GM12892 (cell line): ENCODE data around the gene ELP4.

Experiments
- POLR2A ChIP-seq: IDR thresholded peaks from 2 replicates; pipeline ENCODE4 v1.6.1; 2011; ENCODE audit warnings: low read depth, low read length, control low read depth
- POLR2AphosphoS5 ChIP-seq: IDR thresholded peaks from 2 replicates; pipeline ENCODE4 v1.6.1; 2011; ENCODE audit warnings: low read depth, low read length, control low read depth
- TAF1 ChIP-seq: IDR thresholded peaks from 2 replicates; pipeline ENCODE4 v1.6.1; 2011; ENCODE audit warnings: low read depth, mild to moderate bottlenecking, control low read depth, low read length, borderline replicate concordance

DNA sequence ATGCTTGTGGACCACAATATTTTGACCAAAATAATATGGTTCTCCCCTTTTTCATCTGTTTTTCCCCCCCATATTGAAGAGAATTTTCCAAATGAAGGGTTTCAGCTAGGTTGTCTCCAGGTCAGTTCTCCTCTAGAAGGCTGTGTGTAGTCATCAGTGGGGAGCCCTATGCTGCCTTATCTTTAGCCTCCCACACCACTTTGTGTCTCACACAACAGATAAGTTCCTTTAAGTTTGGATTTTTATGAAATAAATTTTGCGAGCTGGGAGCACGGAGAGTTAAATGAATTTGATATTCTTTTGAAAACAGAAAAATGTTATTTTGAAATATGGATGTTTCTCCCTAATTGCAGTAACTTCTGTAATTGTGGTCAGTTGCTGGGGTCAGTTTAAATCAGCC, 272.7 kb downstream of the ELP4 start:
- TF ChIP-seq POLR2AphosphoS5, result no peak
- TF ChIP-seq TAF1, result no peak
- no peak for TF ChIP-seq POLR2A
